Lower leg skin (tissue), 4 donors: ENCODE results near the gene HDAC5. TPM values are rescaled to one million over a fixed set of nuclear protein-coding genes. Genes with fewer than 3 reads are reported as not detected.

Experiments
- DNase-seq, 2 donors: peaks; one replicate each; pipeline ENCODE4 v3.0.0-alpha.2; 2019; ENCODE audit warnings: low spot score in 2 of 2
- H3K4me3 ChIP-seq: fragments of 200-600 bp; sonication (generic); 2 replicates; pipeline ENCODE4 v1.5.1; 2017; ENCODE audit warnings: mild to moderate bottlenecking, low read depth; ENCODE audit not compliant: poor library complexity, severe bottlenecking
- POLR2A ChIP-seq, 2 donors: fragments of 450-650 bp; IDR thresholded peaks; one replicate each; pipeline ENCODE4 v1.6.1; 2016 to 2017; ENCODE audit warnings: antibody characterized with exemption in 2 of 2, mild to moderate bottlenecking in 1 of 2, moderate library complexity in 1 of 2
- WGBS, 2 donors: methylation state at CpG; one replicate each; pipeline ENCODE4 v1.1.5; 2018; 5-methylcytosine and 5-hydroxymethylcytosine counted together
- intact Hi-C: fragments of 100-400 bp; cut with DNase I; formaldehyde crosslinking; loops from one replicate; pipeline ENCODE4 v1.15.0; 2023; ENCODE audit warnings: low total_unique reads
- total RNA-seq, 4 donors: library from RNA; depleted of rRNA; stranded (reverse); fragments of >200 nt; gene quantifications; one replicate each; pipeline ENCODE4 v1.1.0, GENCODE V29; 2016
- TF ChIP-seq, protein P1 (sequence below), 3 donors: fragments of 450-650 bp; IDR thresholded peaks; one replicate each; pipeline ENCODE4 v1.5.1; 2016; ENCODE audit warnings: antibody characterized with exemption in 3 of 3, mild to moderate bottlenecking in 3 of 3, moderate library complexity in 2 of 3

Gene HDAC5
- total RNA-seq, 4 donors from 2014 or later, result 179 to 208 (median 190) TPM

DNA sequence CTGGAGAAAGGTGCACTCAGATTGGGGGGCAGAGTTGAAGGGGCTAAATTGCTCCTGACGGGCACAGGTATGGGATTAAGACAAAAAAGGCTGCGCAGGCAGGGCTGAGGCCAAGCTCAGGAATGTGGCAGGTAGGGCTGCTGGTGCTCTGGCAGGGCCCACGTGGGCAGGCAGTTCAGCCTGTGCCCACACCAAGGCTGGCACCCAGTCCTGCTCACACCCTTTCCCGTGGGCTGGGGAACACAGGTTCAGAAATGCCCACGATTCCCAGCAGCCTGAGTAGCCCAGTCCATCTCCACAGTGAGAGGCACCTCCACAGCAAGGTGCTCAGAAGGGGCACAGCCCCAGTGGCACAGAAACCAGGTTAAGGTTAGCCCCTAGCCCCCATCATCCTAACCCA, 4.4 kb downstream of the HDAC5 start:
- TF ChIP-seq POLR2A (IDR thresholded peaks at IDR 0.05), result no peak
- TF ChIP-seq, protein P1, sequence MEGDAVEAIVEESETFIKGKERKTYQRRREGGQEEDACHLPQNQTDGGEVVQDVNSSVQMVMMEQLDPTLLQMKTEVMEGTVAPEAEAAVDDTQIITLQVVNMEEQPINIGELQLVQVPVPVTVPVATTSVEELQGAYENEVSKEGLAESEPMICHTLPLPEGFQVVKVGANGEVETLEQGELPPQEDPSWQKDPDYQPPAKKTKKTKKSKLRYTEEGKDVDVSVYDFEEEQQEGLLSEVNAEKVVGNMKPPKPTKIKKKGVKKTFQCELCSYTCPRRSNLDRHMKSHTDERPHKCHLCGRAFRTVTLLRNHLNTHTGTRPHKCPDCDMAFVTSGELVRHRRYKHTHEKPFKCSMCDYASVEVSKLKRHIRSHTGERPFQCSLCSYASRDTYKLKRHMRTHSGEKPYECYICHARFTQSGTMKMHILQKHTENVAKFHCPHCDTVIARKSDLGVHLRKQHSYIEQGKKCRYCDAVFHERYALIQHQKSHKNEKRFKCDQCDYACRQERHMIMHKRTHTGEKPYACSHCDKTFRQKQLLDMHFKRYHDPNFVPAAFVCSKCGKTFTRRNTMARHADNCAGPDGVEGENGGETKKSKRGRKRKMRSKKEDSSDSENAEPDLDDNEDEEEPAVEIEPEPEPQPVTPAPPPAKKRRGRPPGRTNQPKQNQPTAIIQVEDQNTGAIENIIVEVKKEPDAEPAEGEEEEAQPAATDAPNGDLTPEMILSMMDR (IDR thresholded peaks at IDR 0.05), result no peak
- WGBS, 2 donors, result 32 to 56% methylated on average over 5 of the region's 5 CpGs
- no peak for DNase-seq
- intact Hi-C loops, result no loop called here
- no peak overlapping the region for H3K4me3 ChIP-seq

GRCh38 chr17:44118427-44119050, 4.9 kb downstream of the HDAC5 start:
- WGBS, 2 donors, result 39 to 50% methylated on average over 10 of the region's 10 CpGs
- TF ChIP-seq, protein P1 (IDR thresholded peaks at IDR 0.05), result no peak
- no peak for TF ChIP-seq POLR2A (IDR thresholded peaks at IDR 0.05)
- no peak for DNase-seq
- intact Hi-C loops, result no loop called here
- no peak overlapping the region for H3K4me3 ChIP-seq

DNA sequence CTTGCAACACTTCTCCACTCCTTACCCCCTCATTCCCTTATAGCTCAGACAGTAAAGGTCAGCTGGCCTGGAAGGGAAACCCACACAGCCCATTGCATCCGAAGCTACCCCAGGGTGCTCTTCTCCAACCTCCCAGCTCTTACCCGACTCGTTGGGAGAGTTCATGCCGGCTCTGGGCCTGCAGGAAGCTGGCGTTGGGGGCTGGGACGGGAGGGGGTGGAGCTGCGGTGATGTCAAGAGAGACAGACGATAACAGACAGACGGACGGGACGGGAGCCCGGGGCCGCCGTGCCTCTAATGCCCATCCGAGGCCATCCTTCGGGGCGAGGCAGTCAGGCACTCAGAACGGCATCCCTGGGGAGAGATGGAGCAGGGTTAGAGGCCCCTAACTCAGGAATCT, 6.1 kb downstream of the HDAC5 start:
- no peak for TF ChIP-seq POLR2A (IDR thresholded peaks at IDR 0.05)
- TF ChIP-seq, protein P1 (IDR thresholded peaks at IDR 0.05), result no peak
- WGBS, 2 donors, result 83 to 84% methylated on average over 18 of the region's 18 CpGs
- no peak overlapping the region for H3K4me3 ChIP-seq
- intact Hi-C loops, result no loop called here
- no peak for DNase-seq

DNA sequence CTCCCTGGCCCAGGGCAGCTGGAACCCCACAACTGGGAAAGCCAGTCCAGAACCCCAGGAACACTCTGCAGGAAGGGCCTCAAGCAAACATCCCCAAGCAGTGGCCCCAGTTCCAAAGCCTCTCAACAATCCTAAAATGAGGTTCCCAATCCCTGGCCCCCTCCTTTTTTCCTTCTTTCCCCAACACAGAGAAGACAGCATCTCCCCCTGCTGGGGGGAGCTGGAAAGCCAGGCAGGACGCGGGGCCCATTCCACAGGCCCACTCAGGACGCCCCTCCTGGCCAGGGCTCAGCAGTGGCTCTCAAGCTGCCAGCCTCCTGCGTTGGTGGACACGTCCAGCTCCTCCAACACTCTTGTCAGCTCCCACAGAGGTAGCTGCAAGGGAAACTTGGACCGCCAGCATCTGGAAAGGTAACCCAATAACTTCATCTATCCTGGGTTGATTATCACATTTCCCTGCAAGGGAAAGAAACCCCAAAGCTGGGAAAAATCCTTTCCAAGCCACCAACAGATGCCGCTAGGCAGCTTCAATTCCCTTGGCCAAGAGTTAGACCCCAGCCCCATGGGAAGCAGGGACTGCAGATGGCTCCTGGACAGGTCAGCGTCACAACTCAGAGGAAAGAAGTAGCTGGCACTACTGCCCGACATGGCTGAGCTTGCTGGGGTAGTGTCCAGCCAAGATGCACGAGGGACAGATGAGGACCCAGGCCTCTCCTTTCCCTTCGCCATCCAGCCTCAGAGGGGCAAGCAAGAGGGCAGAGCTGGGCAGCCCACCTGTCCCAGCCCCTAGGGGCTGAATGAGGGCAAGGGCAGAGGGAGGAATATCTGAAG, 7.6 kb downstream of the HDAC5 start:
- 57 to 67% methylated on average over 11 of the region's 11 CpGs for WGBS, 2 donors
- intact Hi-C loops, result no loop called here
- no peak for DNase-seq
- H3K4me3 ChIP-seq, result no peak overlapping the region
- no peak for TF ChIP-seq POLR2A (IDR thresholded peaks at IDR 0.05)
- TF ChIP-seq, protein P1 (IDR thresholded peaks at IDR 0.05), result no peak

- intact Hi-C loops, result no loop called here
These were observed 9.3 kb downstream of the HDAC5 start for GRCh38 chr17:44113868-44114840.

More at GRCh38 chr17:44113868-44114840, 9.3 kb downstream of the HDAC5 start:
- WGBS, 2 donors, result 55 to 84% methylated on average over 9 of the region's 9 CpGs
- H3K4me3 ChIP-seq, result no peak overlapping the region
- TF ChIP-seq, protein P1 (IDR thresholded peaks at IDR 0.05), result no peak
- TF ChIP-seq POLR2A (IDR thresholded peaks at IDR 0.05), result no peak
- DNase-seq, result no peak
